ENCODE data around the gene SLC49A3. TPM values are rescaled to one million over a fixed set of nuclear protein-coding genes. Genes with fewer than 3 reads are reported as not detected.

SLC49A3 gene
- total RNA-seq, 2 donors from 2014 or later = 8.0 to 8.2 TPM

DNA sequence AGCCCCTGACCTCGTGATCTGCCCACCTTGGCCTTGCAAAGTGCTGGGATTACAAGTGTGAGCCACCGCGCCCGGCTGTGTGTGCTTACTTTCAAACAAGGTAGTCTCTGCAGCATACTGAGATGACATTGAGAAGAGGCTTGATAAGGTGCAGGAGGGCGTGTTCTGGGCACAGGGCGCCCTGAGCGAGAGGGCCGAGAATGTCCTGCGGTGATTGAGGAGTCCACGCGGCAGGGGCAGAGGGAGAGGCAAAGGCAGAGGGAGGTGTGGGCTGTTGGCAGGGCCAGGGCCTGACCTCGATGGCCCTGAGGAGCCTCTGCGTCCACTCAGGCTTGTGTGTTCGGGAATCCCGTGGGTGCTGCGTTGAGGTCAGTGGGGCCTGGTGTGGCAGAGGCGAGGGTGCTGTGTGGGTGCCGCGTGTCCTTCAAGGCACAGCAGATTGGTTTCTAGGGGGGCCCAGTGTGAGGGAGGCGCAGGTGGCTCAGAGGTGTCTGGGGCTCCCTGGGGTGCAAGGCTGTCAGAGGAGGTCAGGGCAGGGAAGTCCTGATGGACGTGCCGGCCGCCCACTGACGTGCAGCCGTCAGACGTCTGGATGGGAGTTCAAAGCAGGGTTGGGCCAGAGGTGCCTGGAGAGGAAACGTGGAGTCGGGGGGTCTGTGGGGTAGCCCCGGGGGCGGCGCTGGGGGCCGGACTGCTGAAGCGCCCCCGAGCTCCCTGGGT, 28.8 kb upstream of the SLC49A3 start:
- DNase-seq = no peak
- no peaks in the 10 kb centered on the region for H3K4me1 ChIP-seq
- no peak for ATAC-seq

DNA sequence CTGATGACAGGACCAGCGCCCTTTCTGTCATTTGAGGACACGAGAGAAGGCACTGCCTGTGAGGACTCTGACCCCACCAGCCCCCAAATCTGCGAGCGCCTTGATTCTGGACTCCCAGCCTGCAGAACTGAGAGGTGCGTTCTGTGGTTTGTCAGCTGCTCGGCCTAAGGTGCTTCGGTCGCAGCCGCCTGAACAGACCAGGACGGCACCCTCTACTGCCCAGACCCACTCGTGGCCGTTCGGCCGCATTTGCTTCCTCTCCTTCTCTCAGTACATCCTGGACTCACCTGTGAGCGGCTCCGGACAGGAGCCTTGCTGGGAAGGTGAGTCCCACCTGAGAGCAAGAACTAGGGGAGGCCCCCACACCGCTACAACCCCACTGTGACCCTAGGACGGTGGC, 25.1 kb upstream of the SLC49A3 start:
- intact Hi-C loops (cut with DNase I) = no loop called here
- no peak overlapping the region for H3K27ac ChIP-seq
- no peaks in the 10 kb centered on the region for H3K4me1 ChIP-seq
- TF ChIP-seq, protein P1, sequence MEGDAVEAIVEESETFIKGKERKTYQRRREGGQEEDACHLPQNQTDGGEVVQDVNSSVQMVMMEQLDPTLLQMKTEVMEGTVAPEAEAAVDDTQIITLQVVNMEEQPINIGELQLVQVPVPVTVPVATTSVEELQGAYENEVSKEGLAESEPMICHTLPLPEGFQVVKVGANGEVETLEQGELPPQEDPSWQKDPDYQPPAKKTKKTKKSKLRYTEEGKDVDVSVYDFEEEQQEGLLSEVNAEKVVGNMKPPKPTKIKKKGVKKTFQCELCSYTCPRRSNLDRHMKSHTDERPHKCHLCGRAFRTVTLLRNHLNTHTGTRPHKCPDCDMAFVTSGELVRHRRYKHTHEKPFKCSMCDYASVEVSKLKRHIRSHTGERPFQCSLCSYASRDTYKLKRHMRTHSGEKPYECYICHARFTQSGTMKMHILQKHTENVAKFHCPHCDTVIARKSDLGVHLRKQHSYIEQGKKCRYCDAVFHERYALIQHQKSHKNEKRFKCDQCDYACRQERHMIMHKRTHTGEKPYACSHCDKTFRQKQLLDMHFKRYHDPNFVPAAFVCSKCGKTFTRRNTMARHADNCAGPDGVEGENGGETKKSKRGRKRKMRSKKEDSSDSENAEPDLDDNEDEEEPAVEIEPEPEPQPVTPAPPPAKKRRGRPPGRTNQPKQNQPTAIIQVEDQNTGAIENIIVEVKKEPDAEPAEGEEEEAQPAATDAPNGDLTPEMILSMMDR (IDR thresholded peaks at IDR 0.05) = no peak
- TF ChIP-seq POLR2A (IDR thresholded peaks at IDR 0.05) = no peak
- no peak for DNase-seq
- ATAC-seq = no peak
- H3K4me3 ChIP-seq = no peak overlapping the region
- no peaks in the 10 kb centered on the region for H3K9me3 ChIP-seq
- no peaks in the 10 kb centered on the region for H3K36me3 ChIP-seq (replicated peaks in 1 of 2; ENCODE audit: insufficient read depth in 1 of 2, low read depth in 2 of 2)
- no peaks in the 10 kb centered on the region for H3K27me3 ChIP-seq
- WGBS, 2 donors = 90 to 94% methylated on average over 16 to 17 of the region's 18 CpGs

More for the DNA sequence above, 28.8 kb upstream of the SLC49A3 start:
- no peaks in the 10 kb centered on the region for H3K9me3 ChIP-seq
- 82 to 89% methylated on average over 21 to 30 of the region's 34 CpGs for WGBS, 2 donors
- no peak overlapping the region for H3K27ac ChIP-seq
- H3K27me3 ChIP-seq = no peaks in the 10 kb centered on the region
- TF ChIP-seq POLR2A (IDR thresholded peaks at IDR 0.05) = no peak
- TF ChIP-seq, protein P1 (IDR thresholded peaks at IDR 0.05) = no peak
- no peak overlapping the region for H3K4me3 ChIP-seq
- H3K36me3 ChIP-seq (replicated peaks in 1 of 2; ENCODE audit: insufficient read depth in 1 of 2, low read depth in 2 of 2) = no peaks in the 10 kb centered on the region
- intact Hi-C loops (cut with DNase I) = no loop called here

DNA sequence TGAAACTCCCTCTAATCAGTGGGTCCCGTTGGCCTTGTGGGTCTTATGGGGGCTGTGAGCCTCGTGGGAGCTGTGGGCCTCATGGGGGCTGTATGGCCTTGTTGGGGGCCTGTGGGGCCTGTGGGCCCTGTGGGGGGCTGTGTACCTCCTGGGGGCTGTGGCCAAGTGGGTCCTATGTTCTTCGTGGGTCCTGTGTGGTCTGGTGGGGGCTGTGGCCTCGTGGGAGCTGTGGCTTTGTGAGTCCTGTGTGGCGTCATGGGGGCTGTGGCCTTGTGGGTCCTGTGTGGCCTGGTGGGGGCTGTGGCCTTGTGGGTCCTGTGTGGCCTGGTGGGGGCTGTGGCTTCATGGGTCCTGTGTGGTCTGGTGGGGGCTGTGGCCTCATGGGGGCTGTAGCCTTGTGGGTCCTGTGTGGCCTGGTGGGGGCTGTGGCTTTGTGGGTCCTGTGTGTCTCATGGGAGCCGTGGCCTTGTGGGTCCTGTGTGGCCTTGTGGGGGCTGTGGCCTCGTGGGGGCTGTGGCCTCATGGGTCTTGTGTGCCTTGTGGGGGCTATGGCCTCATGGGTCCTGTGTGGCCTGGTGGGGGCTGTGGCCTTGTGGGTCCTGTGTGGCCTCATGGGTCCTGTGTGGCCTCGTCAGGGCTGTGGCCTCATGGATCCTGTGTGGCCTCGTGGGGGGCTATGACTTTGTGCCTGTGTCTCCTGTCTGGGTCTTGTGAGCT, 24.1 kb upstream of the SLC49A3 start:
- intact Hi-C loops (cut with DNase I) = no loop called here
- peaks cover 5% of the 10 kb centered on the region for H3K4me1 ChIP-seq

DNA sequence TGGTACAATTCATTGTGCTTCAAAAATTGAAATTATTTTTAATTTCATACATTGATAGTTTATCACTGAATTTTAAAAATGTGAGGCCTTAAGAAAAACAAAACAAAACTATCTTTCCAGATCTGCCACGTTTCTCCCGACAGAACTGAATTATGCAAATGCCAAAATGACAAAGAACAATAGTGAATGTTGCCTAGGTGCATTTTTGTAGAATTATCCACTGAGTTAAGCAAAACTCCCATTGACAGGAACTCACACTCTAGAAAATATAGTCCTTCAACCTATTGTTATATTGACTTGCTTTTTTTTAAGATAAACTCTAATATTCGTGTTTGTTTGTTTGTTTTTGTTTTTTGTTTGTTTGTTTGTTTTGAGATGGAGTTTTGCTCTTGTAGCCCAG, 23.1 kb upstream of the SLC49A3 start:
- intact Hi-C loops (cut with DNase I) = no loop called here
- no peaks in the 10 kb centered on the region for H3K36me3 ChIP-seq (replicated peaks in 1 of 2; ENCODE audit: insufficient read depth in 1 of 2, low read depth in 2 of 2)
- no peak overlapping the region for H3K27ac ChIP-seq
- H3K4me3 ChIP-seq = no peak overlapping the region
- no peak for ATAC-seq
- 48 to 49% methylated on average over 3 of the region's 3 CpGs for WGBS, 2 donors
- H3K9me3 ChIP-seq = no peaks in the 10 kb centered on the region
- no peak for TF ChIP-seq POLR2A (IDR thresholded peaks at IDR 0.05)
- TF ChIP-seq, protein P1 (IDR thresholded peaks at IDR 0.05) = no peak
- H3K4me1 ChIP-seq = peaks cover 15% of the 10 kb centered on the region
- H3K27me3 ChIP-seq = no peaks in the 10 kb centered on the region
- no peak for DNase-seq

More for the DNA sequence above, 24.1 kb upstream of the SLC49A3 start:
- 90 to 92% methylated on average over 2 to 9 of the region's 9 CpGs for WGBS, 2 donors
- Histone ChIP-seq H3K36me3 (replicated peaks in 1 of 2; ENCODE audit: insufficient read depth in 1 of 2, low read depth in 2 of 2) (no peaks in the 10 kb centered on the region), H3K9me3 (no peaks in the 10 kb centered on the region), H3K27ac (no peak overlapping the region), H3K4me3 (no peak overlapping the region), H3K27me3 (no peaks in the 10 kb centered on the region)
- DNase-seq = no peak
- TF ChIP-seq, protein P1 (IDR thresholded peaks at IDR 0.05) = no peak
- TF ChIP-seq POLR2A (IDR thresholded peaks at IDR 0.05) = no peak
- no peak for ATAC-seq
